HG02610 (cell line): ENCODE measurements around the gene TCTN3.
A peak's percentile ranks its signal among the peaks of the same experiment; 100 is the strongest.
"Not testable (repeated sequence)": the region's sequence is repeated elsewhere in the genome, so short reads cannot be mapped to it uniquely, and the experiment has no call there.

Experiments
- ATAC-seq: cut with Tn5 transposase; IDR thresholded peaks from one replicate; pipeline ENCODE4 v1.9.1; 2021; ENCODE audit warnings: mild to moderate bottlenecking, moderate library complexity; ENCODE audit not compliant: unreplicated experiment

The TCTN3 gene

GRCh38 chr10:95691281-95691680 is 2.4 kb downstream of the TCTN3 start:
- ATAC-seq, result no peak

- no peak for ATAC-seq
Measured at GRCh38 chr10:95688648-95689047, 5.1 kb downstream of the TCTN3 start.

GRCh38 chr10:95683966-95684365 is 9.8 kb downstream of the TCTN3 start:
- ATAC-seq, result no peak

GRCh38 chr10:95675403-95676116 is 18.2 kb downstream of the TCTN3 start:
- no peak for ATAC-seq

GRCh38 chr10:95674643-95675042 is 19.1 kb downstream of the TCTN3 start:
- ATAC-seq, result no peak

GRCh38 chr10:95672641-95673040 is 21.1 kb downstream of the TCTN3 start:
- not testable (repeated sequence) for ATAC-seq

GRCh38 chr10:95664543-95664942 is 29.2 kb downstream of the TCTN3 start:
- no peak for ATAC-seq

GRCh38 chr10:95663496-95663895 is 30.2 kb downstream of the TCTN3 start:
- ATAC-seq, result no peak

GRCh38 chr10:95661818-95662217 is 31.9 kb downstream of the TCTN3 start:
- no peak for ATAC-seq

- no peak for ATAC-seq
Measured at GRCh38 chr10:95660283-95660682, 33.4 kb downstream of the TCTN3 start.

GRCh38 chr10:95657250-95657649 is 36.5 kb downstream of the TCTN3 start:
- ATAC-seq, result no peak

- peak; percentile 94 for ATAC-seq
Measured at GRCh38 chr10:95656291-95657164, 37.2 kb downstream of the TCTN3 start, which contains the start of gene ALDH18A1. TSS of gene ALDH18A1 (minus strand) at chr10:95656711. CDS start at chr10:95653377, 3,334 bp downstream.

- ATAC-seq, result peak; percentile 12
Measured at GRCh38 chr10:95655571-95656290, 38.0 kb downstream of the TCTN3 start.

- ATAC-seq, result no peak
Measured at GRCh38 chr10:95653895-95654294, 39.8 kb downstream of the TCTN3 start.

- ATAC-seq, result no peak
Measured at GRCh38 chr10:95651346-95652060, 42.2 kb downstream of the TCTN3 start.

GRCh38 chr10:95650232-95650631 is 43.5 kb downstream of the TCTN3 start:
- ATAC-seq, result no peak

- ATAC-seq, result no peak
Measured at GRCh38 chr10:95648138-95648537, 45.6 kb downstream of the TCTN3 start.

GRCh38 chr10:95646160-95646559 is 47.6 kb downstream of the TCTN3 start:
- no peak for ATAC-seq

GRCh38 chr10:95644901-95645300 is 48.8 kb downstream of the TCTN3 start:
- ATAC-seq, result no peak

- ATAC-seq, result no peak
Measured at GRCh38 chr10:95640891-95641315, 52.8 kb downstream of the TCTN3 start.

GRCh38 chr10:95637911-95638310 is 55.8 kb downstream of the TCTN3 start:
- no peak for ATAC-seq
